ENCODE results near the gene RFX6.
"Not testable (repeated sequence)": the region's sequence is repeated elsewhere in the genome, so short reads cannot be mapped to it uniquely, and the experiment has no call there.

RFX6 gene

GRCh38 chr6:116876635-116877611 is at the start of gene RFX6:
RFX6 (plus strand) TSS chr6:116877242; CDS start chr6:116877276, 34 bp downstream.
- no peak for DNase-seq

- DNase-seq: no peak
Measured at GRCh38 chr6:116827561-116828240, 49.3 kb upstream of the RFX6 start.

GRCh38 chr6:116828983-116829382 is 48.1 kb upstream of the RFX6 start, which contains the start of gene GPRC6A:
GPRC6A (minus strand) TSS chr6:116829083; CDS start chr6:116829013, 70 bp downstream.
- DNase-seq: no peak

- not testable (repeated sequence) for DNase-seq
Measured at GRCh38 chr6:116834526-116834925, 42.5 kb upstream of the RFX6 start.

- no peak for DNase-seq
Measured at GRCh38 chr6:116836606-116837342, 40.3 kb upstream of the RFX6 start.

GRCh38 chr6:116840091-116840490 is 37.0 kb upstream of the RFX6 start:
- peak; percentile 3 to 14 for DNase-seq

GRCh38 chr6:116842459-116842858 is 34.6 kb upstream of the RFX6 start:
- DNase-seq: no peak

GRCh38 chr6:116847227-116847626 is 29.8 kb upstream of the RFX6 start:
- peak; percentile 17 to 18 for DNase-seq

- DNase-seq: no peak
Measured at GRCh38 chr6:116858060-116858459, 19.0 kb upstream of the RFX6 start.

- DNase-seq: no peak
Measured at GRCh38 chr6:116859264-116859663, 17.8 kb upstream of the RFX6 start.

GRCh38 chr6:116866281-116866871 is 10.7 kb upstream of the RFX6 start:
- no peak for DNase-seq

GRCh38 chr6:116872771-116873170 is 4.3 kb upstream of the RFX6 start:
- DNase-seq: no peak

- DNase-seq: no peak
Measured at GRCh38 chr6:116876107-116876506, 935 bp upstream of the RFX6 start.

- no peak for DNase-seq
Measured at GRCh38 chr6:116877743-116878142, 701 bp downstream of the RFX6 start.

- DNase-seq: no peak
Measured at GRCh38 chr6:116881236-116881635, 4.2 kb downstream of the RFX6 start.

GRCh38 chr6:116883005-116883404 is 6.0 kb downstream of the RFX6 start:
- no peak for DNase-seq

- no peak for DNase-seq
Measured at GRCh38 chr6:116884530-116884929, 7.5 kb downstream of the RFX6 start.

GRCh38 chr6:116887168-116887567 is 10.1 kb downstream of the RFX6 start:
- DNase-seq: no peak

GRCh38 chr6:116887894-116888293 is 10.9 kb downstream of the RFX6 start:
- no peak for DNase-seq

GRCh38 chr6:116888732-116889360 is 11.8 kb downstream of the RFX6 start:
- no peak for DNase-seq

- no peak for DNase-seq
Measured at GRCh38 chr6:116894669-116895068, 17.6 kb downstream of the RFX6 start.

- no peak for DNase-seq
Measured at GRCh38 chr6:116895935-116896334, 18.9 kb downstream of the RFX6 start.

All from inflammatory macrophage treated with lipopolysaccharide for 1 hour (primary cell).